ENCODE results near the gene AJAP1.

GRCh38 chr1:4733446-4734177, 79.2 kb downstream of the AJAP1 start:
- TF ChIP-seq CTCF (conservative IDR thresholded peaks at IDR 0.05; ENCODE audit: low read length) (no peak), EZH2phosphoT487 (IDR thresholded peaks at IDR 0.05; ENCODE audit: borderline replicate concordance, low read depth, low read length) (no peak)
